ENCODE data around the gene ATXN1.

ATXN1 gene

DNA sequence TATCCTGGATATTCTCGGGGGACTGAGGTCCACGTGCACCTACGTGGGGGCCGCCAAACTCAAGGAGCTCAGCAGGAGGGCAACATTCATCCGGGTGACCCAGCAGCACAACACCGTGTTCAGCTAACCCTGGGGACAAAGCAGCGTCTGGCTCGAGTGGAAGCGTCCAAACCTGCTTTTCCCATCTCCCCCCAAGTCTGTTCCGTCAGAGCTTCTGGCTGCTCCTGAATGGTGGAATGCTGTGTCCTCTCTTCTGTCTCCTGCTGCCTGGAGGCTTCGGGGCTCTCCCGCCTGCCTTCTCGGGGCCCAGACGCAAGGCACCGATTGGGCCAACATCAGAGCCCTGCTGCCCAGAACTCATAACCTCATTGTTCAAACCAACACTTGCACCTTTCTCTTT, 466.2 kb downstream of the ATXN1 start:
- no peak for DNase-seq (ENCODE audit: low read depth)
- TF ChIP-seq, protein P1, sequence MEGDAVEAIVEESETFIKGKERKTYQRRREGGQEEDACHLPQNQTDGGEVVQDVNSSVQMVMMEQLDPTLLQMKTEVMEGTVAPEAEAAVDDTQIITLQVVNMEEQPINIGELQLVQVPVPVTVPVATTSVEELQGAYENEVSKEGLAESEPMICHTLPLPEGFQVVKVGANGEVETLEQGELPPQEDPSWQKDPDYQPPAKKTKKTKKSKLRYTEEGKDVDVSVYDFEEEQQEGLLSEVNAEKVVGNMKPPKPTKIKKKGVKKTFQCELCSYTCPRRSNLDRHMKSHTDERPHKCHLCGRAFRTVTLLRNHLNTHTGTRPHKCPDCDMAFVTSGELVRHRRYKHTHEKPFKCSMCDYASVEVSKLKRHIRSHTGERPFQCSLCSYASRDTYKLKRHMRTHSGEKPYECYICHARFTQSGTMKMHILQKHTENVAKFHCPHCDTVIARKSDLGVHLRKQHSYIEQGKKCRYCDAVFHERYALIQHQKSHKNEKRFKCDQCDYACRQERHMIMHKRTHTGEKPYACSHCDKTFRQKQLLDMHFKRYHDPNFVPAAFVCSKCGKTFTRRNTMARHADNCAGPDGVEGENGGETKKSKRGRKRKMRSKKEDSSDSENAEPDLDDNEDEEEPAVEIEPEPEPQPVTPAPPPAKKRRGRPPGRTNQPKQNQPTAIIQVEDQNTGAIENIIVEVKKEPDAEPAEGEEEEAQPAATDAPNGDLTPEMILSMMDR (IDR thresholded peaks at IDR 0.05; ENCODE audit: control insufficient read depth, insufficient read depth, low read depth, low read length, missing control alignments) = no peak
- H3K4me3 ChIP-seq (ENCODE audit: control insufficient read depth, low read depth, low read length) = no peak overlapping the region

DNA sequence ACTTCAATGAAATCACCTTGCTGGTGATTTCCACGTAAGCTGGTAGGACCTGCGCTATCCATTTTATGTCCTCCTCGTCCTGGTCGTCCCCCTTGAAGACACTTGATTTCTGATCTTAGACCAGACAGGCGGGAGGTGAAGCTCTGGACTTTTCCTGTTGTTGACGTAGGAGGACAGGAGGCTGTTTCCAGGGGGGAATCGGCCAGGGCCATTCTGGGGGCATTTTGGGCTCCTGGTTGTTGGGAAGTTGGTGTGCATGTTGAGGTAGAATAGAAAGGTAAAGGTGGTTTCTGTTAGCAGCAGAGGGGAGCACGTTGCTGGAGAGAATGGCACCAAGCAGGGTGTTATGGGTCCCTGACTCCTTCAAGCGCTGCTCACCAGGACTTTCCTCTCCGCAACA, 466.9 kb downstream of the ATXN1 start:
- TF ChIP-seq, protein P1 (IDR thresholded peaks at IDR 0.05; ENCODE audit: control insufficient read depth, insufficient read depth, low read depth, low read length, missing control alignments) = no peak
- H3K4me3 ChIP-seq (ENCODE audit: control insufficient read depth, low read depth, low read length) = no peak overlapping the region
- DNase-seq (ENCODE audit: low read depth) = no peak

DNA sequence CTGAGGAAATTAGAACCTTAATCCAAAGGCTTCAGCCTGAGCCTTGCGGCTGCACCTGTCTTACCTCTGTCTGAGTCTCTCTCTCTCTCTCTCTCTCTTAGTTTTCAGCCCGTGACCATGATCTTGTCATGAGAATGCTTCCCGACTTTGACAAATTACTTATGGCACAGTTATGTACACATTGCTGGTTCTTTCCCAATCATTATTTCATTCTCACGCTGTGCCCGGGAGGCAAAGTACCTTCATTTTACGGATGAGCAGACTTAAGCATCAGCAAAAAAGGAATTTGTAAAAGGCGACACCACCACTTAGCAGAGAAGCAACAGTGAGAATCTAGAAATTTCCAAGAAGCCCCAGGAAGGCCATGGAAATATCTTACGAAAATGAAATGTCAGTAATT, 468.3 kb downstream of the ATXN1 start:
- DNase-seq (ENCODE audit: low read depth) = no peak
- no peak overlapping the region for H3K4me3 ChIP-seq (ENCODE audit: control insufficient read depth, low read depth, low read length)
- TF ChIP-seq, protein P1 (IDR thresholded peaks at IDR 0.05; ENCODE audit: control insufficient read depth, insufficient read depth, low read depth, low read length, missing control alignments) = no peak

DNA sequence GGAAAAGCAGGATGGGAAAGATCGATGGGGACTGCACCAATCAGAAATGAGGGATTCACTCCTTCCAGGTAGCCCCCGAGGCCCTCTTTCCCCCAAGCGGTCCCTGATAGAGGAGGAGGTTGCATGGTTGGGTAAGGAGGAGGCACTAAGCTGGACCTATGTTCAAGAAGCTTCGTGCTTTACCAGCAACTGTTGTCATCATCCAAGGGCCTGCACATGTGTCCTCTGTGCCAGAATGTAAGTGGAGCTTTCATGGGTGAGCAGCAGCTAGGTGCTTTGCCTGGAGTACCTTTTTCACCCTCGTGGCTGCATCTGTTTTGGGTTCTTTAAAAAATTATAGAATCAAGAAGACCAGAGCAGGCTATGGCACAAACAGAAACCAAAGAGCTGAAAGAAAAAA, 468.8 kb downstream of the ATXN1 start:
- TF ChIP-seq, protein P1 (IDR thresholded peaks at IDR 0.05; ENCODE audit: control insufficient read depth, insufficient read depth, low read depth, low read length, missing control alignments) = no peak

DNA sequence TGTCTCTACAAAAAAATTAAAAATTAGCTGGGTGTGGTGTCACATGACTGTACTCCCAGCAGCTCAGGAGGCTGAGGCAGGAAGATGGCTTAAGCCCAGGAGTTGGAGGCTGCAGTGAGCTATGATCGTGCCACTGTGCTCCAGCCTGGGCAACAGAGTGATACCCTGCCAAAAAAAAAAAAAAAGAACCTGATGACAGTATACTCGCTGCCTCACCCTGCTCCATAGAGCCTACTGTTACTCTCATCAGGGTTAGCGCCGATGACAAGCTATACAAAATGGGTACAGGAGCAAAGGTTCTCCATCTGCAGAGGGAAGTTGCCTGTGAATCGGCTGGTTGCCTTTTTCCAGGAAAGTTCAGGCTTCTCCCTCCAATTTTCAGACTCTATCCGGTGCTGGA, 469.5 kb downstream of the ATXN1 start:
- no peak overlapping the region for H3K4me3 ChIP-seq (ENCODE audit: control insufficient read depth, low read depth, low read length)
- no peak for DNase-seq (ENCODE audit: low read depth)
- TF ChIP-seq, protein P1 (IDR thresholded peaks at IDR 0.05; ENCODE audit: control insufficient read depth, insufficient read depth, low read depth, low read length, missing control alignments) = no peak

More for the DNA sequence above, 468.8 kb downstream of the ATXN1 start:
- no peak overlapping the region for H3K4me3 ChIP-seq (ENCODE audit: control insufficient read depth, low read depth, low read length)
- DNase-seq (ENCODE audit: low read depth) = no peak

DNA sequence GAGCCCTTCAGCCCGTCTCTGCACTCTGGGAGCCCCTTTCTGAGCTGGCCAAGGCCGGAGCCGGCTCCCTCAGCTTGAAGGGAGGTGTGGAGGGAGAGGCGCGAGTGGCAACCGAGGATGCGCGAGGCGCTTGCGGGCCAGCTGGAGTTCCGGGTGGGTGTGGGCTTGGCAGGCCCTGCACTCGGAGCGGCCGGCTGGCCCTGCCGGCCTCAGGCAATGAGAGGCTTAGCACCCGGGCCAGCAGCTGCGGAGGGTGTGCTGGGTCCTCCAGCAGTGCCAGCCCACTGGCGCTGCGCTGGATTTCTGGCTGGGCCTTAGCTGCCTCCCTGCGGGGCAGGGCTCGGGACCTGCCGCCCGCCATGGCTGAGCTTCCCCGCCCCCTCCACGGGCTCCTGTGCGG, 473.1 kb downstream of the ATXN1 start:
- TF ChIP-seq, protein P1 (IDR thresholded peaks at IDR 0.05; ENCODE audit: control insufficient read depth, insufficient read depth, low read depth, low read length, missing control alignments) = no peak
- no peak for DNase-seq (ENCODE audit: low read depth)
- H3K4me3 ChIP-seq (ENCODE audit: control insufficient read depth, low read depth, low read length) = no peak overlapping the region

DNA sequence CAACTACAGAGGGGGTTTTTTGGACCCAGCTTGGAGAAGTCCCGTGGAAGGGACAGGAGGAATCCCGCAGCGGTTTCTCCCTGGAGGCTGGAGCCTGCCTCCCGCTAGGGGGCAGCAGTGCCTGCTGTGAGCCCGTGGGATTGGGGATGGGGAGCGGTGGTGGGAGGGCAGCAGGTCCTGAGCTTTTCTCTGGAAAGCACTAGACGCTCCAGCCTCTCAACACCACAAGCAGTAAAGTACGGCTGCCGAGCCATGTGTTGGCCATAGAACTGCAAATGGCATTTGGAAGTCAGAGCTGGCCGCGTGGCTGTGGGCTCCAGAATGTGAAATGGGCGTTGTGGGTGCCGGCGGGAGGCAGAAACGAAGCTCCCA, 475.1 kb downstream of the ATXN1 start:
- H3K4me3 ChIP-seq (ENCODE audit: control insufficient read depth, low read depth, low read length) = no peak overlapping the region
- TF ChIP-seq, protein P1 (IDR thresholded peaks at IDR 0.05; ENCODE audit: control insufficient read depth, insufficient read depth, low read depth, low read length, missing control alignments) = peak; percentile 95
- DNase-seq (ENCODE audit: low read depth) = no peak

Data from AG09309 (cell line).